Measurements from ENCODE around the gene ABCB8.
A peak's percentile ranks its signal among the peaks of the same experiment; 100 is the strongest.

Gene ABCB8

DNA sequence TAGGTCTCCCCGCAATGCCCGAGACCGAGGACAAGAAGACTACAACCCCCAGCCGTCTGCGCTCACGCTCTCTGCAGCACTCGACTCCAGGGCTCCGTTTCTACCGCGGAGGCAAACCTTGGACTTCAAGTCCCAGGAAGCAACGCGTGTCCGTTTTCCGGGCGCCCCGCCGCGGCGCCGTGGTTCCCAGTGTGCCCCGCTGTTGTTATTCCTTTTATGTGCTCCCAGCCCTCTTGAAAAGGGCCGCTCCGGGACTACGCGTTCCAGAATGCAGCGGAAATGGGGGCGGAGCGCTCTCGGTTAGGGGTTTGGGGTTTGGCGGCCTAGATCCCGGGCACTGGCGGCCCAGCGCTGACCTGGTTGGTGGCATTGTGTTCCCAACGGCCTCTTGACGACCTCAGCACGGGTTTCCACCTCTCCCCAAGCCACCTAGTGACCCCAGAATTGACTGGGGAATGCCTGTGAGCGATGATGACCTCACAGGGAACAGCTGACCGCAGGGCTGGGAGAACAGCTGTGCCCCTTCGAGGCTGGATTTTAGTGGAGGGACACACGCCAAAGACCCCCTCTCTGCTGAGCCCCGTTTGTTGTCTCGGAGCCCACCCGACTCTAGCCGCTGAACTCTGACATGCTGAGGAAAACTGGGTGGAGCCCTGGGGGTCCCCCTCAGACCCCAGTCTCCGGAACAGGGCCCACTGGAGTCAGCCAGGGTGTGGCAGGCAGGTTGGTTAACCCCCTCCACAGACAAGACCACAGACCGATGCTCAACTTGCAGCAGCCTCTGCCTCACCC is 29.9 kb downstream of the ABCB8 start:
- DNase-seq (ENCODE audit: low spot score) = peak; percentile 99
- TF ChIP-seq, protein P1, sequence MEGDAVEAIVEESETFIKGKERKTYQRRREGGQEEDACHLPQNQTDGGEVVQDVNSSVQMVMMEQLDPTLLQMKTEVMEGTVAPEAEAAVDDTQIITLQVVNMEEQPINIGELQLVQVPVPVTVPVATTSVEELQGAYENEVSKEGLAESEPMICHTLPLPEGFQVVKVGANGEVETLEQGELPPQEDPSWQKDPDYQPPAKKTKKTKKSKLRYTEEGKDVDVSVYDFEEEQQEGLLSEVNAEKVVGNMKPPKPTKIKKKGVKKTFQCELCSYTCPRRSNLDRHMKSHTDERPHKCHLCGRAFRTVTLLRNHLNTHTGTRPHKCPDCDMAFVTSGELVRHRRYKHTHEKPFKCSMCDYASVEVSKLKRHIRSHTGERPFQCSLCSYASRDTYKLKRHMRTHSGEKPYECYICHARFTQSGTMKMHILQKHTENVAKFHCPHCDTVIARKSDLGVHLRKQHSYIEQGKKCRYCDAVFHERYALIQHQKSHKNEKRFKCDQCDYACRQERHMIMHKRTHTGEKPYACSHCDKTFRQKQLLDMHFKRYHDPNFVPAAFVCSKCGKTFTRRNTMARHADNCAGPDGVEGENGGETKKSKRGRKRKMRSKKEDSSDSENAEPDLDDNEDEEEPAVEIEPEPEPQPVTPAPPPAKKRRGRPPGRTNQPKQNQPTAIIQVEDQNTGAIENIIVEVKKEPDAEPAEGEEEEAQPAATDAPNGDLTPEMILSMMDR (IDR thresholded peaks at IDR 0.05; ENCODE audit: extremely low read depth, missing control alignments) = no peak

DNA sequence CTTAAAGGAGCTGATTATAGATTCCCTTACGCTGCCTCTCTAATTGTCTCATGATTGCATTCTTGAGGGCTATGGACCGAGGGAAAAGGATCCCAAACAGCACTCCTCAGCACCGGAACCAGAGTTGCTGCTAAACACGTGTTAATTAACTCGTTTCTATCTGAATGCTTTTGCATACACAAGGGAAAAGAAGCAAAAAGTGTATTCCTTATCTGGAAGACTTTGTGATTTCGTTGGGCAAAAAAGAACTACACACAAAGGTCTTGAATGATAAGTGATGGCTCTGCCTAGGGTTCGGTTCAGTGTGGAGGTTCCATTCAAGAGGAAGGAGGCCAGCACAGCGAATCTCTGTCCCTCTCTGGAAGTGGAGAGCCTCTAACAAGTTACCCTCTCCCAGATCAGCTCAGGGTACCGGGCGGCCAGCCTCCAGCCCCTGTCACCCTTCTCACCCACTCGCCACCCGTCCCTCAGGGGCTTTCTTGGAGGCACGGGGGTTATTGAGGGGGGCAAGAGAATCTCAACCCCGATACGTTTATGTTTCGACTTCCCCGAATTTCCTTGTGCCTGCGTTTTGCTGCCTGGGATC is 30.6 kb downstream of the ABCB8 start:
- TF ChIP-seq, protein P1 (IDR thresholded peaks at IDR 0.05; ENCODE audit: extremely low read depth, missing control alignments) = no peak
- peak; percentile 60 for DNase-seq (ENCODE audit: low spot score)

DNA sequence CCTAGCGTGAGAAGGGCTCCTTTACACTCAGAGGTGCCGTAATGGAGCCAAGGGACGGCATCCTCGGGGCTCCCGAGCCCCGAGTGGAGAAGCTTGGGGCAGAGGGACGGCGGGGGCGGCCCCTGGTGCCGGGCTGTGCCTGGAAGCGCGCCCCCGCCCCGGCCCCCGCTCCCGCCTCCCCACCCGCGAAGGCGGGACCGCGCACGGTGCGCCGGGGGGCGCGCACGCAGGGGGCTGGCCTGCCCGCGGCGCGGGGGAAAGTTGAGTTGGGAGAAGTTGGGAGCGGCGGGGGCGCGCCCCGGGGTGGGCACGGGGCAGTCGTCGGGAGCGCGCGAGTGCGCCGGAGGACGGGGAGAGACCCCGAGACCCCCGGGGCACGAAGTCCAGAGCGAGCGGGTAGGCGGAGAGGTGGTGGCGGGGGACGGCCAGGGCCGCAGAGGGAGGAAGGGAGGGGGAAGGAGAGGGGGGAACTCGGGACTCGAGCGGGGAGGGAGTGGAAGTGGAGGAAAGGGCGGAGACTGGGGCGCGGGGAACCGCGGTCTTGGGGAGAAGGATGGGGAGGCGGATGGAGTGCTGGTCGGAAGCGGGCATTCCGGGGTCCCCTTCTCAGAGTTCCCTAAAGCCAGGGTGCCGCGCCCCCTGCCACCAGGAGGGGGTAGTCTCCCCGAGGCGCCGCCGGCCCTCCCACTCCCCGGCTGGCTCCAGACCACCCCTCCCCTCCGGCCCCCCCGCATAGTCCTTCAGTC is 31.3 kb downstream of the ABCB8 start, which contains the start of gene SLC4A2:
TSS of gene SLC4A2 (plus strand) at position 223 of the 746 bp plus-strand sequence. CDS start 2,399 bp downstream, outside the sequence.
- DNase-seq (ENCODE audit: low spot score) = peak; percentile 96
- TF ChIP-seq, protein P1 (IDR thresholded peaks at IDR 0.05; ENCODE audit: extremely low read depth, missing control alignments) = peak; percentile 17

DNA sequence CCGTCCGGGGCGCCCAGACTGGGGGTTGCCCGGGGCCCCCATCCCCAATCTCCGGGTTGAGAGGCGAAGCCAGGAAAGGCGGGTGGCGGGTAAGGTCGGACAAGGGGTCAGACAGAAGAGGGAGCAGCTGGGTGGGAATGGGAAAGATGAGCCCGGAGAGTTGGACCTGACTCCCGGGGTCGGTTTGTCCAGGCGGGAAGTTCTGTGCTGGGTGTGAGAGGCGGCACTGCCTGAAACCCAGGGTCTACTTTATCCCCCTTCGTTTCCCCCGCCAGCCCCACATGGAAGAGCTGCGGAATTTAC is 31.8 kb downstream of the ABCB8 start:
- TF ChIP-seq, protein P1 (IDR thresholded peaks at IDR 0.05; ENCODE audit: extremely low read depth, missing control alignments) = no peak
- no peak for DNase-seq (ENCODE audit: low spot score)

DNA sequence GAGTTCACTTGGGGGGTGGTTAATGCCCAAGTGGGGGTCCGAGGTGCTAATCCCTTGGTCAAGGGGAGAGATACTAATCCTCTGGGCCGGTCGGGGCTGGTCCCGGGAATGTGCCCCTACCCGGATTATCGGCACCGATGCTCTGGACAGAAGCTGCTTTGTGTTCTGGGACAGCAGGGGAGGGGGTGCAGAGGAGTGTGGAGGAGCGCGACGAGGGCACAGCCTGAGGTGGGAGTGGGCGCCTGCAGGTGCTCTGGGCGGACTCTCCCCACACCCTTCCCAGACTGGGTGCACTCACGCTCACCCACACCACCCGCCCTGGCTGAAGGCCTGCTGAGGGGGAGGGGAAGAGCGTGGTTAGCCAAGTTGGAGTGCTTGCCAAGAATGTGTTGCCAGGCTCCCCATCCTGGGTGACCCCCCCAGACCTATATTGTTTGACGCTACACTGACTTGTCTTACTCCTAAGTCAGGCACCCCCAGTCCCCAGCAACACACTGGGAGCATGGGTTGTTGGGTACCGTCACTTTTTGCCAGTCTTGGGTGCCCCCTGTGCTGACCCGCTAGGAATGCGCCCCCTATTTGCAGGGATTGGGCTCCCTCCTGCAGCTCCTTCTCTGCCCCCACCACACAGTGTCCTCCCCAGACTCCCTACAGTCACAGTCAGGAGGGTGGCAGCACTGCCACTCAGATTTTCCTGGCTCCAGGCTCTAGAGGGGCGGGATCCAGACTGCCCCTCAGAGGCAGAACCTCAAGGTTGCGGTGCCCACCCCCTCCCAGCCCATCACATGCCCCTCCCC is 32.4 kb downstream of the ABCB8 start:
- DNase-seq (ENCODE audit: low spot score) = peak; percentile 56
- TF ChIP-seq, protein P1 (IDR thresholded peaks at IDR 0.05; ENCODE audit: extremely low read depth, missing control alignments) = peak; percentile 4

DNA sequence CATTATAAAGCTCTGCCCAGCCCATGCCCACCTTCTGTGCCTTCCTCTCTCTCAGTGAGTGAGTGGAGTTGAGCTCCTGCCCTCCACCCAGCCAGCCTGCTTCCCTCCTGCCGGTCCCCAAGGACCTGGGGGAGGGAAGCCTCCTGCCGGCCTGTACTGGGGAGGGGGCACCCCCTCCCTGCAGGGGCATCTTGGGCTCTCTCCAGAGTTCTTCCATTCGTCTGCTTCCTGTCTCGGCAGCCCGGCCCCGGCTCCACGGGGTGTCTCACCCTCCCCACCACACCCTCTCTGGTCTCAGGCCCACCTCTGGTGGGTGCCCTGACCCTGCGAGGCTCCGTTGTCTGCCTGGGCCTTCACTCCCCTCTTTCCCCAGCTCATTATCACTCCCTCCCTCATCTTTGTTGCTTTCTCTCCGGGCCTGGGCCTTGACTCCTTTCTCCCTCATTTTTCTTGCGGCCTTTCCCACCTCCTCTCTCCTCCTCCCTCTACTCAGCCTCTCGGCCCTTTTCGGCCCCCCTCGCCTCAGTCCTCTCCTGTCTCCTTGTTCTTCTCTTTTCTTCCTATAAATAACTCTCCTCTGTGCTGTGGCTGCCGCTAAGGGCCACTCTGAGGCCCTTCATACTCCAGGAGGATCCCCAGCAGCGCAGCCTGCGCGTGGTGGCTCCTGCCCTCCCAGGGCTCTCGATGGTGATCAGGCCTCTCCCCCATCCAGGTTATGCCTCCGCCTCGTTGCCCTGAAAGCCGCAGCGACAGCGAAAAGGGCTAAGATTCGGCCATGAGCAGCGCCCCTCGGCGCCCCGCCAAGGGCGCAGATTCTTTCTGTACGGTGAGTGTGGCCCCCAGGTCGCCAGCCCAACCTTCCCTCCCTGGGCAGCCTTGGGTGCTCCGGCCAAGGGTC is 33.2 kb downstream of the ABCB8 start:
- no peak for DNase-seq (ENCODE audit: low spot score)
- TF ChIP-seq, protein P1 (IDR thresholded peaks at IDR 0.05; ENCODE audit: extremely low read depth, missing control alignments) = no peak

Data from GM20000 (cell line).